Tibial artery (tissue), 4 donors: ENCODE results near the gene IL4R.

Experiments used
- DNase-seq, 2 donors: peaks; one replicate each; pipeline ENCODE4 v3.0.0-alpha.2; 2019
- H3K27ac ChIP-seq, 2 donors: fragments of 200-600 bp; sonication (generic) in 1 of 2; 1 replicate in 1 of 2; 2 replicates in 1 of 2; pipeline ENCODE4 v1.5.1; 2018 to 2019; ENCODE audit warnings: mild to moderate bottlenecking in 1 of 2
- H3K27me3 ChIP-seq, 2 donors: fragments of 200-600 bp; sonication (generic) in 1 of 2; one replicate each; pipeline versions ENCODE4 v1.5.1 to v1.6.0; 2016 to 2019
- H3K36me3 ChIP-seq, 3 donors: fragments of 200-600 bp; sonication (generic) in 2 of 3; one replicate each; pipeline ENCODE4 v1.5.1; 2016 to 2019; ENCODE audit warnings: mild to moderate bottlenecking in 2 of 3
- H3K4me1 ChIP-seq, 4 donors: fragments of 200-600 bp; sonication (generic) in 2 of 4; 1 replicate in 3 of 4; 2 replicates in 1 of 4; pipeline ENCODE4 v1.5.1; 2016 to 2019
- H3K4me3 ChIP-seq, 2 donors: fragments of 200-600 bp; sonication (generic) in 1 of 2; 1 replicate in 1 of 2; 2 replicates in 1 of 2; pipeline ENCODE4 v1.5.1; 2018 to 2019; ENCODE audit warnings: mild to moderate bottlenecking in 2 of 2
- H3K9me3 ChIP-seq, 3 donors: fragments of 200-600 bp; sonication (generic) in 1 of 3; one replicate each; pipeline ENCODE4 v1.5.1; 2016 to 2019
- intact Hi-C: fragments of 100-400 bp; cut with DNase I; formaldehyde crosslinking; loops from one replicate; pipeline ENCODE4 v1.15.0; 2023; ENCODE audit warnings: low total_unique reads
- TF ChIP-seq, protein P1 (sequence below), 2 experiments: fragments of 200-600 bp in 1 of 2; fragments of 450-650 bp in 1 of 2; IDR thresholded peaks; one replicate each; pipeline ENCODE4 v1.5.1; 2017 to 2019; ENCODE audit warnings: antibody characterized with exemption in 2 of 2, mild to moderate bottlenecking in 1 of 2, moderate library complexity in 1 of 2

IL4R gene

DNA sequence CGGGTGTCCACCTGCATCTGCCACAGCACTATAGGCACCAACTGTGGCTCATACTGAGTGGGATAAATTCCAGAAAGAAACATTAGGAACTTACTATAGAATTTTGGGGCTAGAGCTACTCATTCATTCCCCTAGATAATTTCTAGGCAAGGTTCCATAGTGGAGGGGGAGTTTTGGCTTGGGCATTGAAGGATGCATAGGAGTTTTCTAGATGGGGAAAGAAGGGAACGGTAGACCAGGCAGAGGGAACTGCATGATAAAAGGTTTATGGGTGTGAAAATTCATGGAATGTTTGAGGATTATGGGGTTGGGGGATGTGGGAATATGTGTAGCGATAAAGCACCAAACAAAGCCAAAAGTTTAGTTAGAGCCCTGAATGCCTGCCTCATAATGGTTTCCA is 35.5 kb downstream of the IL4R start:
- Histone ChIP-seq H3K4me3 (no peak overlapping the region), H3K27ac (no peak overlapping the region), H3K36me3 (peaks cover 90 to 100% (median 100%) of the 10 kb centered on the region in 3 donors), H3K4me1 (peaks cover 0 to 4% (median 0%) of the 10 kb centered on the region in 4 donors), H3K27me3 (no peaks in the 10 kb centered on the region), H3K9me3 (no peaks in the 10 kb centered on the region)
- intact Hi-C loops: no loop called here
- TF ChIP-seq, protein P1, sequence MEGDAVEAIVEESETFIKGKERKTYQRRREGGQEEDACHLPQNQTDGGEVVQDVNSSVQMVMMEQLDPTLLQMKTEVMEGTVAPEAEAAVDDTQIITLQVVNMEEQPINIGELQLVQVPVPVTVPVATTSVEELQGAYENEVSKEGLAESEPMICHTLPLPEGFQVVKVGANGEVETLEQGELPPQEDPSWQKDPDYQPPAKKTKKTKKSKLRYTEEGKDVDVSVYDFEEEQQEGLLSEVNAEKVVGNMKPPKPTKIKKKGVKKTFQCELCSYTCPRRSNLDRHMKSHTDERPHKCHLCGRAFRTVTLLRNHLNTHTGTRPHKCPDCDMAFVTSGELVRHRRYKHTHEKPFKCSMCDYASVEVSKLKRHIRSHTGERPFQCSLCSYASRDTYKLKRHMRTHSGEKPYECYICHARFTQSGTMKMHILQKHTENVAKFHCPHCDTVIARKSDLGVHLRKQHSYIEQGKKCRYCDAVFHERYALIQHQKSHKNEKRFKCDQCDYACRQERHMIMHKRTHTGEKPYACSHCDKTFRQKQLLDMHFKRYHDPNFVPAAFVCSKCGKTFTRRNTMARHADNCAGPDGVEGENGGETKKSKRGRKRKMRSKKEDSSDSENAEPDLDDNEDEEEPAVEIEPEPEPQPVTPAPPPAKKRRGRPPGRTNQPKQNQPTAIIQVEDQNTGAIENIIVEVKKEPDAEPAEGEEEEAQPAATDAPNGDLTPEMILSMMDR (IDR thresholded peaks at IDR 0.05): no peak
- DNase-seq: no peak

DNA sequence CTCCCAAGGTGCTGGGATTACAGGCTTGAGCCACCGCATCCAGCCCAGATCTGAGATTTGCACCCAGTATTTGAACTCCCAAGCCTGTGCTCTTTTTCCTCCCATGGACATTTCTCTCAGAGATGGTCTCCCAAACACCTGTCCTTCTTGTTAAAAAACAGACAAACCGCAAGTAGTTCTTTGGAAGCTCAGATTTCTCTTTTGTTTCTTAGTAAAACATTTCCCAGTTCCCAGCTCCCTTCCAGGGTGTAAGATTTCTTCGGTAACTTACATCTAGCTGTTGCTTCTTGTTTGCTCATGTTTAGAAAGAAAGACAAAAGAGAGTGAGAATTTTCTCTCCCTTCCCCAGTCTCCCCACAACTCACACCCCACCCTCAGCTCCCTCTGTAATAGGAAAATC is 36.2 kb downstream of the IL4R start:
- Histone ChIP-seq H3K9me3 (no peaks in the 10 kb centered on the region), H3K27ac (no peak overlapping the region), H3K27me3 (no peaks in the 10 kb centered on the region), H3K4me1 (peaks cover 0 to 4% (median 0%) of the 10 kb centered on the region in 4 donors), H3K4me3 (no peak overlapping the region), H3K36me3 (peaks cover 83 to 100% (median 99%) of the 10 kb centered on the region in 3 donors)
- intact Hi-C loops: no loop called here
- TF ChIP-seq, protein P1 (IDR thresholded peaks at IDR 0.05): no peak
- no peak for DNase-seq

DNA sequence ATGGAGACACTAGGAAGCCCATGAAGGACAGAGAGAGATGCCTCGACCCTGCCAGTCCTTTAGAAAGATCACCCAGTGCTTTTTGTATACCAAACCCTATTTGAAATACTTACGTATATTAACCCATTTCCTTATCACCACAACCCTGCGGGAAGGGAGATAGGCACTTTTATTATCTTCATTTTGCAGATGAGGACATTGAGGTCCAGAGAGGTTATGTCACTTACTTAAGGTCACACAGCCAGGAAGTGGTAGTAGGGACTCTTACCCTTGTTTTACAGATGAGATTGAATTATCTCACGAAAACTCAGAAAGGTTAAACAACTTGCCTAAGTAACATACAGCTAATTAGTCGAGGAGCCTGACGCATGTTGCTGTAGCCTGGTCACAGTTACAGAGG is 38.2 kb downstream of the IL4R start:
- H3K36me3 ChIP-seq: peaks cover 70 to 98% (median 98%) of the 10 kb centered on the region in 3 donors
- H3K4me3 ChIP-seq: no peak overlapping the region
- H3K27ac ChIP-seq: no peak overlapping the region
- no peaks in the 10 kb centered on the region for H3K27me3 ChIP-seq
- TF ChIP-seq, protein P1 (IDR thresholded peaks at IDR 0.05): no peak
- H3K9me3 ChIP-seq: no peaks in the 10 kb centered on the region
- intact Hi-C loops: no loop called here
- no peak for DNase-seq
- H3K4me1 ChIP-seq: peaks cover 0 to 4% (median 0%) of the 10 kb centered on the region in 4 donors

DNA sequence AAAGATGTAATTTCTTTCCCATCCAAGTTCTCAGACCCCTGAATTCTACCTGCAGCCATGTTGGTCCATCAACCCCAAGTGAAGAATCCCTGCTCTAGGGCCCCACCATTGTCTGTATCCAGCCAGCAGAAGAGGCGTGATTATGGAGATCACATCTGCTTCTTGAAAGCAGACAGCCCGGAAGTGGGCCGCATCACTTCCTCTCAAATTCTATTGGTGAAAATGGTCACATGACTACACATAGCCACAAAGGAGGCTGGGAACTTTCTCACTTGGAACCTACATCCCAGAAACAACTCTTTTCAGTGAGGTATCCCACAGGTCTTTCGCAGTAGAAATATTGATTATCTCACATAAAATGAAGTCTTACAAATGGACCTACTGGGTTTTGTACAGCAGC is 40.1 kb downstream of the IL4R start:
- H3K4me1 ChIP-seq: no peaks in the 10 kb centered on the region
- no peak overlapping the region for H3K27ac ChIP-seq
- H3K27me3 ChIP-seq: no peaks in the 10 kb centered on the region
- TF ChIP-seq, protein P1 (IDR thresholded peaks at IDR 0.05): no peak
- DNase-seq: no peak
- H3K9me3 ChIP-seq: no peaks in the 10 kb centered on the region
- peaks cover 67 to 96% (median 94%) of the 10 kb centered on the region in 3 donors for H3K36me3 ChIP-seq
- H3K4me3 ChIP-seq: no peak overlapping the region
- intact Hi-C loops: no loop called here

DNA sequence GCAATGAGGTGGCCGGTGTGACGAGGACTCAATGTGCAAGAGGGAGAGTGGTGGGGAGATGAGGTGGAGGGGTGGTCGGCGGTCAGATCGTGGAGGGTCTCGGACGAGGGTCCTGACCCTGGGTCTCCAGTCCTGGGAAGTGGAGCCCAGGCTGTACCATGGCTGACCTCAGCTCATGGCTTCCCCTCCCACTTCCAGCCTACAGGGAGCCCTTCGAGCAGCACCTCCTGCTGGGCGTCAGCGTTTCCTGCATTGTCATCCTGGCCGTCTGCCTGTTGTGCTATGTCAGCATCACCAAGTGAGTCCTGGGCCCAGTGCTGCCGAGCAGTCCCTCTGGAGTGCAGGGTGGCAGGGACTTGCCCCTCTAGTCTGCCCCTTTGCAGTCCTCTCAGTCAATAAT is 41.8 kb downstream of the IL4R start:
- Histone ChIP-seq H3K27me3 (no peaks in the 10 kb centered on the region), H3K9me3 (no peaks in the 10 kb centered on the region), H3K36me3 (peaks cover 65 to 96% (median 94%) of the 10 kb centered on the region in 3 donors), H3K4me3 (no peak overlapping the region), H3K27ac (no peak overlapping the region), H3K4me1 (no peaks in the 10 kb centered on the region)
- TF ChIP-seq, protein P1 (IDR thresholded peaks at IDR 0.05): peak; percentile 17 to 30
- intact Hi-C loops: no loop called here
- DNase-seq: peak in 1 of 2 donors; percentile 78

DNA sequence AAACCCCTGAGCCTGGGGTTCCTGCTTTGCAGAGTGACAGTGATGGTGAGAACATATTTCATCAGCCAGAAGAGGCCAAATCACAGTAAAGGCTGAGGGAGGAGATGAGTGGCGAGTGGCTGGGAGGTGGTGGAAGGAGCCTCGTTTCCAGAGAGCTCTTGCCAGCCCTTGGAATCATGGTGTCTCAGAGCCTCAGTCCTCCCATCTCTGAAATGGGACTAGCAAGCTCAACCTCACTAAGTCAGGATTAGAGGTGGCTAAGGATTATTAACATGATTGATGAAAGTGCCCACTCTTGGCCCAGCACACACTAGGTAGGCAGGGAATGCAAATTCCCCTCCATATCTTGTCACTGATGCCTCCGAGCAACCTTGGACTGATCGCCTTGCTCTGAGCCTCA is 43.0 kb downstream of the IL4R start:
- Histone ChIP-seq H3K27me3 (no peaks in the 10 kb centered on the region), H3K4me3 (no peak overlapping the region), H3K4me1 (no peaks in the 10 kb centered on the region), H3K27ac (no peak overlapping the region), H3K36me3 (peaks cover 65 to 94% (median 94%) of the 10 kb centered on the region in 3 donors), H3K9me3 (no peaks in the 10 kb centered on the region)
- intact Hi-C loops: no loop called here
- TF ChIP-seq, protein P1 (IDR thresholded peaks at IDR 0.05): no peak
- DNase-seq: no peak
